ENCODE measurements around the gene NPAS3. TPM values are rescaled to one million over a fixed set of nuclear protein-coding genes. Genes with fewer than 3 reads are reported as not detected.

Gene NPAS3
- total RNA-seq, 1 donor from 2014 or later, result 2.5 TPM

GRCh38 chr14:33580841-33581240 lies 642.2 kb downstream of the NPAS3 start:
- Histone ChIP-seq H3K4me1 (no peaks in the 10 kb centered on the region), H3K27me3 (ENCODE audit: low read depth) (no peaks in the 10 kb centered on the region), H3K27ac (replicated peaks) (no peak overlapping the region), H3K36me3 (no peaks in the 10 kb centered on the region), H3K9me3 (replicated peaks) (no peaks in the 10 kb centered on the region), H3K4me3 (no peak overlapping the region)
- no peak for TF ChIP-seq CTCF (IDR thresholded peaks at IDR 0.05; ENCODE audit: borderline replicate concordance)
- intact Hi-C loops (cut with micrococcal nuclease), result no loop called here
- DNase-seq, result no peak

GRCh38 chr14:33584697-33585096 lies 646.0 kb downstream of the NPAS3 start:
- Histone ChIP-seq H3K27ac (replicated peaks) (no peak overlapping the region), H3K4me3 (no peak overlapping the region), H3K4me1 (no peaks in the 10 kb centered on the region), H3K36me3 (no peaks in the 10 kb centered on the region), H3K9me3 (replicated peaks) (no peaks in the 10 kb centered on the region), H3K27me3 (ENCODE audit: low read depth) (no peaks in the 10 kb centered on the region)
- no peak for DNase-seq
- intact Hi-C loops (cut with micrococcal nuclease), result no loop called here
- no peak for TF ChIP-seq CTCF (IDR thresholded peaks at IDR 0.05; ENCODE audit: borderline replicate concordance)

GRCh38 chr14:33586806-33587205 lies 648.1 kb downstream of the NPAS3 start:
- TF ChIP-seq CTCF (IDR thresholded peaks at IDR 0.05; ENCODE audit: borderline replicate concordance), result no peak
- H3K9me3 ChIP-seq (replicated peaks), result no peaks in the 10 kb centered on the region
- H3K36me3 ChIP-seq, result no peaks in the 10 kb centered on the region
- H3K27me3 ChIP-seq (ENCODE audit: low read depth), result no peaks in the 10 kb centered on the region
- H3K27ac ChIP-seq (replicated peaks), result no peak overlapping the region
- no peak overlapping the region for H3K4me3 ChIP-seq
- intact Hi-C loops (cut with micrococcal nuclease), result no loop called here
- no peak for DNase-seq
- H3K4me1 ChIP-seq, result no peaks in the 10 kb centered on the region

GRCh38 chr14:33587791-33588190 lies 649.1 kb downstream of the NPAS3 start:
- Histone ChIP-seq H3K27ac (replicated peaks) (no peak overlapping the region), H3K4me1 (no peaks in the 10 kb centered on the region), H3K27me3 (ENCODE audit: low read depth) (no peaks in the 10 kb centered on the region), H3K4me3 (no peak overlapping the region), H3K9me3 (replicated peaks) (no peaks in the 10 kb centered on the region), H3K36me3 (no peaks in the 10 kb centered on the region)
- intact Hi-C loops (cut with micrococcal nuclease), result no loop called here
- TF ChIP-seq CTCF (IDR thresholded peaks at IDR 0.05; ENCODE audit: borderline replicate concordance), result no peak
- no peak for DNase-seq

- H3K4me3 ChIP-seq, result no peak overlapping the region
- no peaks in the 10 kb centered on the region for H3K27me3 ChIP-seq (ENCODE audit: low read depth)
- intact Hi-C loops (cut with micrococcal nuclease), result no loop called here
- TF ChIP-seq CTCF (IDR thresholded peaks at IDR 0.05; ENCODE audit: borderline replicate concordance), result no peak
- DNase-seq, result no peak
- no peaks in the 10 kb centered on the region for H3K36me3 ChIP-seq
- H3K27ac ChIP-seq (replicated peaks), result no peak overlapping the region
- H3K4me1 ChIP-seq, result no peaks in the 10 kb centered on the region
- H3K9me3 ChIP-seq (replicated peaks), result no peaks in the 10 kb centered on the region
Measured at GRCh38 chr14:33588771-33589170, 650.1 kb downstream of the NPAS3 start.

DNA sequence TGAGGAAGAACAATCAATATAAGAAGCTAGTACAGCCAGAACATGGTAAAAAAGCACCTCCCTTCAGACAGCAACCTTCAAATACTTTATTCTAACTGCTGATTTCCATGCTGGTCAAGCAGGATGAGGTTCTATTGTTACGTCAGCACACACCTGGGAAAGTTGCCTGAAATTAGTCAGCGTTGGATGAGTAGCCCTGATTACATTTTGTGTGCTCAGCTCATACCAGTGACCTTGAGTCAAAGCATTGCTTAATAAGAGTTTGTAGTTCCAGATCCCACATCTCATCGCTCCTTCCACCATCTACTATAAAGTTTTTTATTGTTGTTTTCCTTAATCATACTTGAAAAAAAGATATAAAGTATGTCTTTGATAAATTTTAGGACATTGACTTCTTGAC lies 650.7 kb downstream of the NPAS3 start:
- Histone ChIP-seq H3K4me3 (no peak overlapping the region), H3K36me3 (no peaks in the 10 kb centered on the region), H3K27ac (replicated peaks) (no peak overlapping the region), H3K4me1 (no peaks in the 10 kb centered on the region), H3K9me3 (replicated peaks) (no peaks in the 10 kb centered on the region), H3K27me3 (ENCODE audit: low read depth) (no peaks in the 10 kb centered on the region)
- TF ChIP-seq CTCF (IDR thresholded peaks at IDR 0.05; ENCODE audit: borderline replicate concordance), result no peak
- intact Hi-C loops (cut with micrococcal nuclease), result no loop called here
- no peak for DNase-seq
